Keratinocyte (primary cell): Measurements from ENCODE around the gene FASTKD3. TPM values are rescaled to one million over a fixed set of nuclear protein-coding genes. Genes with fewer than 3 reads are reported as not detected.

ENCODE experiments used
- DNase-seq: peaks from one replicate; pipeline ENCODE4 v3.0.0-alpha.2; 2011; ENCODE audit warnings: low read depth, missing footprints, low spot score
- FAIRE-seq: peaks from 2 replicates; lab custom pipeline; 2011; peaks lifted over from hg19 to GRCh38; lab: Jason Lieb, UNC
- H2AFZ ChIP-seq: 2 replicates; pipeline ENCODE4 v1.6.0; 2012; ENCODE audit warnings: low read length, control low read depth, inconsistent platforms; ENCODE audit not compliant: control insufficient read depth
- H3K27ac ChIP-seq: 2 replicates; pipeline ENCODE4 v1.5.1; 2011; ENCODE audit warnings: low read length; ENCODE audit not compliant: control insufficient read depth, insufficient read depth
- H3K27me3 ChIP-seq: 3 replicates; pipeline ENCODE4 v1.6.0; 2011; ENCODE audit warnings: low read length; ENCODE audit not compliant: control insufficient read depth, insufficient read depth; ENCODE audit errors: extremely low read depth
- H3K36me3 ChIP-seq, 2 experiments: 2 replicates in 1 of 2; 3 replicates in 1 of 2; pipeline ENCODE4 v1.5.1; 2011; ENCODE audit warnings: low read length in 2 of 2, mild to moderate bottlenecking in 1 of 2; ENCODE audit not compliant: control insufficient read depth in 2 of 2, insufficient read depth in 2 of 2; ENCODE audit errors: extremely low read depth in 1 of 2
- H3K4me1 ChIP-seq: 3 replicates; pipeline ENCODE4 v1.5.1; 2011; ENCODE audit warnings: low read length; ENCODE audit not compliant: control insufficient read depth, insufficient read depth; ENCODE audit errors: extremely low read depth
- H3K4me2 ChIP-seq: 3 replicates; pipeline ENCODE4 v1.6.0; 2011; ENCODE audit warnings: low read depth, low read length; ENCODE audit not compliant: control insufficient read depth, insufficient read depth; ENCODE audit errors: extremely low read depth
- H3K4me3 ChIP-seq, 3 experiments: fragments of 200-600 bp in 1 of 3; sonication (generic) in 1 of 3; 2 replicates in 2 of 3; 3 replicates in 1 of 3; pipeline ENCODE4 v1.5.1; 2011 to 2016; ENCODE audit warnings: low read length in 3 of 3, mild to moderate bottlenecking in 3 of 3, control low read depth in 2 of 3, inconsistent platforms in 1 of 3, low read depth in 1 of 3, mixed read lengths in 1 of 3, mixed run types in 1 of 3, moderate library complexity in 1 of 3; ENCODE audit not compliant: control insufficient read depth in 2 of 3, insufficient read depth in 2 of 3; ENCODE audit errors: extremely low read depth in 1 of 3
- H3K79me2 ChIP-seq: 2 replicates; pipeline ENCODE4 v1.6.0; 2012; ENCODE audit warnings: low read length; ENCODE audit not compliant: control insufficient read depth, insufficient read depth
- H3K9ac ChIP-seq: 3 replicates; pipeline ENCODE4 v1.6.0; 2011; ENCODE audit warnings: low read length; ENCODE audit not compliant: control insufficient read depth, insufficient read depth; ENCODE audit errors: extremely low read depth
- H3K9me1 ChIP-seq: 3 replicates; pipeline ENCODE4 v1.6.0; 2011; ENCODE audit warnings: low read length; ENCODE audit not compliant: control insufficient read depth, insufficient read depth; ENCODE audit errors: extremely low read depth
- H3K9me3 ChIP-seq: 2 replicates; pipeline ENCODE4 v1.5.1; 2012; ENCODE audit warnings: low read depth, low read length; ENCODE audit not compliant: control insufficient read depth
- H4K20me1 ChIP-seq: 3 replicates; pipeline ENCODE4 v1.6.0; 2011; ENCODE audit warnings: low read length; ENCODE audit not compliant: control insufficient read depth, insufficient read depth; ENCODE audit errors: extremely low read depth
- EZH2 ChIP-seq: IDR thresholded peaks from one replicate; pipeline ENCODE4 v1.6.1; 2012; ENCODE audit warnings: inconsistent platforms, mild to moderate bottlenecking, low read length, moderate library complexity
- dilution Hi-C: fragments of 300-500 bp; cut with MboI; formaldehyde crosslinking; loops from one replicate; pipeline ENCODE4 v1.7.0; 2020; ENCODE audit warnings: low sequenced_read_pairs; ENCODE audit not compliant: extremely low pct_ligation_motif_present
- polyA plus RNA-seq, 5 experiments: library from polyadenylated mRNA; depleted of rRNA in 3 of 5; stranded (reverse) in 3 of 5; stranded (forward) in 1 of 5; unstranded in 1 of 5; fragments of >200 nt; gene quantifications; 1 replicate in 1 of 5; 2 replicates in 3 of 5; 3 replicates in 1 of 5; pipeline versions ENCODE4 v1.2.1 to v1.2.3, GENCODE V29; 2011 to 2012; ENCODE audit warnings: missing spikeins in 2 of 5, low read depth in 1 of 5, low replicate concordance in 1 of 5
- TF ChIP-seq, protein P1 (sequence below), 3 experiments: IDR thresholded peaks in 1 of 3; conservative IDR thresholded peaks in 1 of 3; optimal IDR thresholded peaks in 1 of 3; 2 replicates in 2 of 3; 3 replicates in 1 of 3; pipeline versions ENCODE3 to v1.5.1; 2011; ENCODE audit warnings: low read length in 3 of 3, mild to moderate bottlenecking in 3 of 3, moderate library complexity in 2 of 3, control low read depth in 1 of 3, inconsistent platforms in 1 of 3; ENCODE audit not compliant: insufficient read depth in 2 of 3; ENCODE audit errors: extremely low read depth in 1 of 3

Gene FASTKD3
- polyA plus RNA-seq, 1 donor (not counting 4 experiments of a cell fraction or from before 2014, with no cell fraction given), result 13.8 TPM

DNA sequence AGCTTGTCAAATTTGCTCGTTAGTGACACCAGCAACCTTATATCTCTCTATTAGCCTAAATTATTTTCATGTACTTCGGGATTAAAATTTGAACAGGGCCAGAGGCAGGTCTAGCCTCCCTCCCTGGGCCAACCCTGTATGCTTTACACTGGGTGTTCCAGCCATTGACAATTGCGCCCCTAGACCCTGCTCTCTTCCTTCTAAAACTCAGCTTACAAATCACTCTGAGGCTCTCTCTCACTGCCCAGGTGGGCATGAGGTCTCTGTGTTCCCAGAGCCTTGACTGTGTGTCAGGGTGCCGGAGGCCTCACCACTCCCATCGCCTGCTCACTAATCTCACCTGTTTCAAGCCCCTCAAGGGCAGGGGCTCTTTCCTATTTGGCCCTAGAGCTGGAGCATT lies 11.5 kb downstream of the FASTKD3 start:
- Histone ChIP-seq H3K27me3 (peaks cover under 1% of the 10 kb centered on the region), H3K9me1 (no peaks in the 10 kb centered on the region), H3K4me2 (no peak overlapping the region), H3K79me2 (no peaks in the 10 kb centered on the region), H3K9ac (no peak overlapping the region), H3K36me3 (peaks cover 5 to 11% of the 10 kb centered on the region in 2 experiments), H3K4me3 (no peak overlapping the region), H2AFZ (no peak overlapping the region), H4K20me1 (no peaks in the 10 kb centered on the region), H3K9me3 (no peaks in the 10 kb centered on the region), H3K27ac (no peak overlapping the region), H3K4me1 (no peaks in the 10 kb centered on the region)
- dilution Hi-C loops, result no loop called here
- FAIRE-seq (no peak), DNase-seq (no peak)
- TF ChIP-seq, protein P1, sequence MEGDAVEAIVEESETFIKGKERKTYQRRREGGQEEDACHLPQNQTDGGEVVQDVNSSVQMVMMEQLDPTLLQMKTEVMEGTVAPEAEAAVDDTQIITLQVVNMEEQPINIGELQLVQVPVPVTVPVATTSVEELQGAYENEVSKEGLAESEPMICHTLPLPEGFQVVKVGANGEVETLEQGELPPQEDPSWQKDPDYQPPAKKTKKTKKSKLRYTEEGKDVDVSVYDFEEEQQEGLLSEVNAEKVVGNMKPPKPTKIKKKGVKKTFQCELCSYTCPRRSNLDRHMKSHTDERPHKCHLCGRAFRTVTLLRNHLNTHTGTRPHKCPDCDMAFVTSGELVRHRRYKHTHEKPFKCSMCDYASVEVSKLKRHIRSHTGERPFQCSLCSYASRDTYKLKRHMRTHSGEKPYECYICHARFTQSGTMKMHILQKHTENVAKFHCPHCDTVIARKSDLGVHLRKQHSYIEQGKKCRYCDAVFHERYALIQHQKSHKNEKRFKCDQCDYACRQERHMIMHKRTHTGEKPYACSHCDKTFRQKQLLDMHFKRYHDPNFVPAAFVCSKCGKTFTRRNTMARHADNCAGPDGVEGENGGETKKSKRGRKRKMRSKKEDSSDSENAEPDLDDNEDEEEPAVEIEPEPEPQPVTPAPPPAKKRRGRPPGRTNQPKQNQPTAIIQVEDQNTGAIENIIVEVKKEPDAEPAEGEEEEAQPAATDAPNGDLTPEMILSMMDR (optimal IDR thresholded peaks at IDR 0.05 in 1 of 3, IDR thresholded peaks at IDR 0.05 in 1 of 3, conservative IDR thresholded peaks at IDR 0.05 in 1 of 3; ENCODE audit: extremely low read depth in 1 of 3, insufficient read depth in 2 of 3, low read length in 3 of 3), result no peak
- TF ChIP-seq EZH2, result no peak

DNA sequence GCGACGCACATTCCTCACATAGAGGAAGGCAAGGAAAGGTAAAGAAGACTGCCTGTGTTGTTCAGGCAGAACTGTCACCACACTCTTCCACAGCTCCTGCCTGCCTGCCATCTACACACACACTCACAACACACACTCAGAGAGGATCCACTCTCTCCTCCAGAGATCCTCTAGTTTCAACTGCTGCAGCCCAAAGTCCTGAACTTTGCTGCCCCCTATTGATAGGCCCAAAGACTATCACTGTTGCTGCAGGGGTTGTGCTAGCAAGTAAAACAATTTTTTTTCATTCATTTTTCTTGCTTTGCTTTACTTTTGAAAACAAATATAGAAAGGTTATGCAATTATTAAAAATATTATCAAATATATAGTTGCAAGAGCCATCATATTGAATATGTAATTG lies 12.0 kb downstream of the FASTKD3 start:
- no peaks in the 10 kb centered on the region for H3K9me1 ChIP-seq
- H3K27ac ChIP-seq, result no peak overlapping the region
- H3K27me3 ChIP-seq, result peaks cover 5% of the 10 kb centered on the region
- no peak overlapping the region for H3K9ac ChIP-seq
- TF ChIP-seq, protein P1 (optimal IDR thresholded peaks at IDR 0.05 in 1 of 3, IDR thresholded peaks at IDR 0.05 in 1 of 3, conservative IDR thresholded peaks at IDR 0.05 in 1 of 3; ENCODE audit: extremely low read depth in 1 of 3, insufficient read depth in 2 of 3, low read length in 3 of 3), result peak; percentile 51 to 82 (median 65)
- TF ChIP-seq EZH2, result no peak
- DNase-seq (no peak), FAIRE-seq (no peak)
- no peaks in the 10 kb centered on the region for H3K4me1 ChIP-seq
- no peaks in the 10 kb centered on the region for H3K79me2 ChIP-seq
- no peaks in the 10 kb centered on the region for H3K9me3 ChIP-seq
- H3K36me3 ChIP-seq, result peaks cover 3 to 7% of the 10 kb centered on the region in 2 experiments
- no peaks in the 10 kb centered on the region for H4K20me1 ChIP-seq
- H3K4me2 ChIP-seq, result no peak overlapping the region
- dilution Hi-C loops, result no loop called here
- H3K4me3 ChIP-seq, result no peak overlapping the region
- H2AFZ ChIP-seq, result no peak overlapping the region
